Kidney (tissue), 14 donors: ENCODE data around the gene LDLRAD3. TPM values are rescaled to one million over a fixed set of nuclear protein-coding genes. Genes with fewer than 3 reads are reported as not detected.

Source experiments
- DNase-seq, 5 donors: peaks; one replicate each; pipeline ENCODE4 v3.0.0-alpha.2; 2013 to 2020
- FAIRE-seq: peaks from 2 replicates; lab custom pipeline; 2012; peaks lifted over from hg19 to GRCh38; lab: Jason Lieb, UNC
- H3K27ac ChIP-seq, 2 donors: one replicate each; pipeline ENCODE4 v1.7.0; 2013; ENCODE audit warnings: low read depth in 2 of 2, low read length in 2 of 2, inconsistent platforms in 1 of 2
- H3K27me3 ChIP-seq: one replicate; pipeline ENCODE4 v1.7.1; 2013; ENCODE audit warnings: low read length, inconsistent platforms; ENCODE audit not compliant: control insufficient read depth, insufficient read depth
- H3K36me3 ChIP-seq, 3 donors: one replicate each; pipeline versions ENCODE4 v1.7.0 to v1.7.1; 2013; ENCODE audit warnings: low read length in 3 of 3, control low read depth in 1 of 3, inconsistent platforms in 1 of 3; ENCODE audit not compliant: insufficient read depth in 3 of 3, control insufficient read depth in 2 of 3
- H3K4me1 ChIP-seq, 3 donors: one replicate each; pipeline versions ENCODE4 v1.7.0 to v1.7.1; 2013; ENCODE audit warnings: low read length in 3 of 3, inconsistent platforms in 1 of 3, low read depth in 1 of 3; ENCODE audit not compliant: control insufficient read depth in 2 of 3, insufficient read depth in 2 of 3
- H3K4me3 ChIP-seq, 3 donors: one replicate each; pipeline versions ENCODE4 v1.7.0 to v1.8.1; 2013; ENCODE audit warnings: low read length in 3 of 3, control low read depth in 1 of 3, inconsistent platforms in 1 of 3
- H3K9ac ChIP-seq, 3 donors: one replicate each; pipeline versions ENCODE4 v1.7.0 to v1.7.1; 2013; ENCODE audit warnings: low read length in 3 of 3, control low read depth in 1 of 3, inconsistent platforms in 1 of 3
- H3K9me3 ChIP-seq, 3 donors: one replicate each; pipeline versions ENCODE4 v1.7.0 to v1.7.1; 2013; ENCODE audit warnings: low read length in 3 of 3, control low read depth in 1 of 3, inconsistent platforms in 1 of 3; ENCODE audit not compliant: control insufficient read depth in 2 of 3, insufficient read depth in 1 of 3
- CTCF ChIP-seq: IDR thresholded peaks from 3 replicates; pipeline ENCODE4 v1.5.1; 2012; ENCODE audit warnings: mild to moderate bottlenecking, moderate library complexity, borderline replicate concordance; ENCODE audit not compliant: insufficient read depth; ENCODE audit errors: extremely low read depth
- intact Hi-C: fragments of 100-400 bp; cut with DNase I; formaldehyde crosslinking; loops from one replicate; pipeline ENCODE4 v1.11.1; 2022
- polyA plus RNA-seq: library from polyadenylated mRNA; stranded (reverse); fragments of 350-450 nt; fragmentation: Illumina TruSeq; extraction: RNeasy Lipid Tissue Mini Kit (QIAGEN cat#74804); gene quantifications from one replicate; pipeline ENCODE4 v1.2.3, GENCODE V29; 2014; ENCODE audit warnings: low read depth, low replicate concordance; ENCODE audit not compliant: insufficient read depth
- total RNA-seq: library from RNA; stranded (reverse); fragmentation: NEBNext Ultra II Directional; extraction: Animal tissue kit (Norgen Biotek cat#: 25700); gene quantifications from one replicate; pipeline ENCODE4 v1.2.1, GENCODE V29; 2021
- donor health status: control.
- donor health status: control.
- donor health status: control.
- donor health status: control.
- donor health status: control.
- donor health status: DM: yes; HTN: yes; CAD: no.
- donor health status: Normal renal cell carcinoma (clear cell type).

LDLRAD3 gene
- total and polyA plus RNA-seq, 2 donors from 2014 or later: 1.2 to 14.2 TPM

- Histone ChIP-seq H3K9ac (no peak overlapping the region), H3K27ac (no peak overlapping the region), H3K4me1 (peaks cover 0 to 20% (median 2%) of the 10 kb centered on the region in 3 donors), H3K36me3 (no peaks in the 10 kb centered on the region), H3K9me3 (no peaks in the 10 kb centered on the region), H3K4me3 (no peak overlapping the region), H3K27me3 (no peaks in the 10 kb centered on the region)
- FAIRE-seq (no peak), DNase-seq (no peak)
- intact Hi-C loops: no loop called here
- no peak for TF ChIP-seq CTCF
Observed at GRCh38 chr11:36228689-36229088, 284.8 kb downstream of the LDLRAD3 start.

- intact Hi-C loops: no loop called here
- no peak for FAIRE-seq
- Histone ChIP-seq H3K4me3 (no peak overlapping the region), H3K36me3 (no peaks in the 10 kb centered on the region), H3K9me3 (no peaks in the 10 kb centered on the region), H3K27ac (no peak overlapping the region), H3K4me1 (peaks cover 0 to 20% (median 2%) of the 10 kb centered on the region in 3 donors), H3K27me3 (no peaks in the 10 kb centered on the region), H3K9ac (no peak overlapping the region)
- peak in 3 of 5 donors; percentile 48 to 71 (median 68) for DNase-seq
- no peak for TF ChIP-seq CTCF
Observed at GRCh38 chr11:36229091-36229705, 285.3 kb downstream of the LDLRAD3 start.

- Histone ChIP-seq H3K36me3 (no peaks in the 10 kb centered on the region), H3K4me3 (no peak overlapping the region), H3K27ac (no peak overlapping the region), H3K9ac (no peak overlapping the region), H3K27me3 (no peaks in the 10 kb centered on the region), H3K4me1 (peaks cover 0 to 20% (median 2%) of the 10 kb centered on the region in 3 donors), H3K9me3 (no peaks in the 10 kb centered on the region)
- TF ChIP-seq CTCF: no peak
- FAIRE-seq: no peak
- DNase-seq: peak in 2 of 5 donors; percentile 64 to 83
- intact Hi-C loops: no loop called here
Observed at GRCh38 chr11:36230779-36231699, 287.2 kb downstream of the LDLRAD3 start.
